ENCODE measurements around the gene DDX25.

DDX25 gene

DNA sequence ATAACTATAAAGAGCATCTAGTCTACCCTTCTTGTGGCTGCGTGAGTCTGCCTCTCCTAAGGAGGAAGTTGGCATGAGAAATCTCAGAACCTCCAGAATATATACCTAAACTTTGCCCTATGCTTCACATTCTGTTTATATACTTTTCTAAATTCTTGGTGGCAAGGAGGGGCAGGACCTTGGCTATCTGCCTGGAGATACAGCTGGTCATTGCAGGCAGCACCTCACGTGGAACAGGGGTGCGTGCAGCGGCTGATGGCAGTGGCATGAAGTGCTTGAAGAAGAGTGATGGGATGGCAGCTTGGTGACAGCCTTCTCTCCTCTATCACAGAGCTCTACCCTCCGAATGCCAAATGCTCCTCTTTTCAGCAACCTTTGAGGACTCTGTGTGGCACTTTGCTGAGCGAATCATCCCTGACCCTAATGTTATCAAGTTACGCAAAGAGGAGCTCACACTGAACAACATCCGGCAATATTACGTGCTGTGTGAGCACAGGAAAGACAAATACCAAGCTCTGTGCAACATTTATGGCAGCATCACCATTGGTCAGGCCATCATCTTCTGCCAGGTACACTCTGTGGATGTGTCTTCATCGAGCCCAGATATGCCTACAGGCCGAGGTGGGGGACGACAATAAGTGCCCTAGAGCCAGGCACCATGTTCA lies 12.5 kb downstream of the DDX25 start:
- TF ChIP-seq, protein P1, sequence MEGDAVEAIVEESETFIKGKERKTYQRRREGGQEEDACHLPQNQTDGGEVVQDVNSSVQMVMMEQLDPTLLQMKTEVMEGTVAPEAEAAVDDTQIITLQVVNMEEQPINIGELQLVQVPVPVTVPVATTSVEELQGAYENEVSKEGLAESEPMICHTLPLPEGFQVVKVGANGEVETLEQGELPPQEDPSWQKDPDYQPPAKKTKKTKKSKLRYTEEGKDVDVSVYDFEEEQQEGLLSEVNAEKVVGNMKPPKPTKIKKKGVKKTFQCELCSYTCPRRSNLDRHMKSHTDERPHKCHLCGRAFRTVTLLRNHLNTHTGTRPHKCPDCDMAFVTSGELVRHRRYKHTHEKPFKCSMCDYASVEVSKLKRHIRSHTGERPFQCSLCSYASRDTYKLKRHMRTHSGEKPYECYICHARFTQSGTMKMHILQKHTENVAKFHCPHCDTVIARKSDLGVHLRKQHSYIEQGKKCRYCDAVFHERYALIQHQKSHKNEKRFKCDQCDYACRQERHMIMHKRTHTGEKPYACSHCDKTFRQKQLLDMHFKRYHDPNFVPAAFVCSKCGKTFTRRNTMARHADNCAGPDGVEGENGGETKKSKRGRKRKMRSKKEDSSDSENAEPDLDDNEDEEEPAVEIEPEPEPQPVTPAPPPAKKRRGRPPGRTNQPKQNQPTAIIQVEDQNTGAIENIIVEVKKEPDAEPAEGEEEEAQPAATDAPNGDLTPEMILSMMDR (IDR thresholded peaks at IDR 0.05; ENCODE audit: extremely low read depth, missing control alignments): no peak
- DNase-seq (ENCODE audit: low spot score): no peak

DNA sequence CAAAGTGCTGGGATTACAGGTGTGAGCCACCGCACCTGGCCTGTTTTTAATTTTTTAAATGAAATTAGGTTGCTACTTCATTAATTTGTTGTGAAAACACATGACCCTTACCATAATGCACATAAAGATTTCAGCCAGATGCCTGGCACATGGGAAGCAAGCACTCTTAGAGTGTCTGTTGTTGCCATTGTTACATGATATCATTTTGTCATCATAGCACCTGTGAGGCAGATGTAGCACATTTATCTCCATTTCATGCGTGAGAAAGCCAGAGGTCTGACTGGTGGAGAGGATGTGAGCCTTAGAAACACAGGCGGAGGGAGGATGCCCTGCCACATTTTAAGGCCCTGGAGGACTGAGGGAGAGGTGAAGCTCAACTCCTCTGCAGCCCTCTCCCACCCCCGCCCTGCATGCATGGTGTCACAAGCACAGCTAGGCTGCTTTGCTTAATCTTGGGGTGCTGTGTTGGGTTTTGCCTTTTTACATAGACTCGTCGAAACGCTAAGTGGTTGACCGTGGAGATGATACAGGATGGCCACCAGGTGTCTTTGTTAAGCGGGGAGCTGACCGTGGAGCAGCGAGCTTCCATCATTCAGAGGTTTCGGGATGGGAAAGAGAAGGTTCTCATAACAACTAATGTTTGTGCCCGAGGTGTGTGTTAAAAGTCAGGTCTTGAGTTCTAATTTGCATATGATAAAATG lies 14.0 kb downstream of the DDX25 start:
- TF ChIP-seq, protein P1 (IDR thresholded peaks at IDR 0.05; ENCODE audit: extremely low read depth, missing control alignments): no peak
- DNase-seq (ENCODE audit: low spot score): no peak

DNA sequence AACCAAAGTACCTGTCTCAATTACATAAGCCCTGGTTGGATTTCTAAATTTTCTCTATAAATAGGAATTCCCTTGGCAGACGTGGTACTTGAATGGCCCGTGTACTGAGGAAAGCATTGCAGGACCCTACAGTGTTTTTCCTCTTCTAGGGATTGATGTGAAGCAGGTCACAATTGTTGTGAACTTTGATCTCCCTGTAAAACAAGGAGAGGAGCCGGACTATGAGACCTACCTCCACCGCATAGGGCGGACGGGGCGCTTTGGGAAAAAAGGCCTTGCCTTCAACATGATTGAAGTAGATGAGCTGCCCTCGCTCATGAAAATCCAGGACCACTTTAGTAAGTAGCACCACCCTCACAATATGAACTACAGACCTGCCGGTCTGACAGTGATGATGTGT lies 16.7 kb downstream of the DDX25 start:
- TF ChIP-seq, protein P1 (IDR thresholded peaks at IDR 0.05; ENCODE audit: extremely low read depth, missing control alignments): no peak
- DNase-seq (ENCODE audit: low spot score): no peak

DNA sequence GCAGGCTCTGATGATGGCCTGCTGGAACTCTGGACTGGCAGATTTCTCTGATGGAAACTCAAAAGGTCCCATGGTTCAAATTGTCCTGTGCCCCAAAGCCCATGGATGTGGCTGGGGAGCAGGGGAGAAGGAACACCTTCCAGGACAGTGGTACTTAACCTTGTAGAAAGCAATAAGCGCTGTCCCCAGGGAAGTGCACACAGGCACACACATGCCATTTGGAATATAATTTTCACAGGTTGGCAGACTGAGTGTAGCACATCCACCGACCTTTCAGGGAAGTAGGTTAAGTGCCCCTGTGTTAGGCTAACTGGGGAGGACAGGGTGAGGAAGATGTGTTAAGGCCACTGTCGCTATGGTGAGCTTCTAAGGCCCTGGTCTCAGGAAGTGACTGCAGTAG lies 17.8 kb downstream of the DDX25 start:
- TF ChIP-seq, protein P1 (IDR thresholded peaks at IDR 0.05; ENCODE audit: extremely low read depth, missing control alignments): no peak
- DNase-seq (ENCODE audit: low spot score): no peak

DNA sequence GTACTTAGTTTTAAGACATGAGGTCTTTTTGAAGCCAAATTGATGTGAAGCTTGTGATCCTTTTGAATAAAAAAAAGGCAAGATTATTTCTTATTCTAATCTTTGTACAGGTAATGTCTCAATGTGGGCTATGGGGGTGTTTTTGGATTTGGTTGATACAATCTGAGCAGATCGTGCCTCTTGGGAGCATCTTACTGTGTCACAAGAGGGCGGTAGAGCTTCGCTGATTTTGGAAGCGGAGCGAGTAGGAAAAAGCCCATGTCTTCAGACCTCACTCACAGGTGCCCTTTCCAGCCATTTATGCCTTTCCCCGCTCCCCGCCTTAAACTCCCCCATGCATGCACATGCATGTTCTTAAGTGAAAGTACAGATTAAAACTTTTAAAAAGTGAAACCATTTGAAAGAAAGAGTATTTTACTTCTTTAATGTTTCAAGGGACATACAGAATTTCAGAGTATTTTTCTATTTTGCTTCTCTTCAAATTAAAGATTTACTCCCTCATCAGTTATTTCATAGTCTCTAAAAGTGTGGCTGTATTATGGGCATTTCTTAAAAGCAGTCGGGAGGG lies 18.8 kb downstream of the DDX25 start:
- TF ChIP-seq, protein P1 (IDR thresholded peaks at IDR 0.05; ENCODE audit: extremely low read depth, missing control alignments): peak; percentile 57
- DNase-seq (ENCODE audit: low spot score): peak; percentile 75

DNA sequence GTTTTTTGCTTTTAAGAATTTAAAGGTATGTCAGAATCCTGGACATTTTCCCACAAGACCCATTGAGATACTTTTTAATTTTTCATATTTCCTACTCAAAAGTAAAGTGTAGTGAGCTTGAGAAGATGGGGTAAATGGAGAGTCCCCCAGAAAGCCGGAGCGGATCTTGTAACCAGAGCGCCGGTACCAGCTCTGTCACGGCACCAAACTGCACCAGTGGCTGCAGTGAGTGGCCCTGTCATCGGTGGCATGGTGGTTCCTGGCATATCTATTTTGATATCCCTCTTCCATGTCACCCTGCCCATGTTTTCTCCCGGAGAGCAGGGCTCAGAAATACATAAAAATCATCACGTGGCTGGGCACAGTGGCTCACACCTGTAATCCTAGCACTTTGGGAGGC lies 19.3 kb downstream of the DDX25 start:
- DNase-seq (ENCODE audit: low spot score): no peak

More for the DNA sequence above, 19.3 kb downstream of the DDX25 start:
- TF ChIP-seq, protein P1 (IDR thresholded peaks at IDR 0.05; ENCODE audit: extremely low read depth, missing control alignments): no peak
